Brain pericyte (primary cell): Measurements from ENCODE around the gene TUBGCP6.

Experiments used
- DNase-seq: peaks from one replicate; pipeline ENCODE4 v3.0.0-alpha.2; 2012; ENCODE audit warnings: low read depth, low spot score

TUBGCP6 gene

GRCh38 chr22:50226063-50226874 is 18.6 kb downstream of the TUBGCP6 start:
- no peak for DNase-seq

GRCh38 chr22:50225200-50225969 is 19.4 kb downstream of the TUBGCP6 start:
- DNase-seq, result no peak

- no peak for DNase-seq
Observed at GRCh38 chr22:50224071-50224470, 20.8 kb downstream of the TUBGCP6 start.

- DNase-seq, result no peak
Observed at GRCh38 chr22:50222508-50222907, 22.3 kb downstream of the TUBGCP6 start.

- DNase-seq, result no peak
Observed at GRCh38 chr22:50221410-50222300, 23.2 kb downstream of the TUBGCP6 start.

- no peak for DNase-seq
Observed at GRCh38 chr22:50220603-50221409, 24.0 kb downstream of the TUBGCP6 start.

GRCh38 chr22:50219800-50220602 is 24.8 kb downstream of the TUBGCP6 start:
- DNase-seq, result no peak

- peak; percentile 82 for DNase-seq
Observed at GRCh38 chr22:50218996-50219727, 25.7 kb downstream of the TUBGCP6 start.

- no peak for DNase-seq
Observed at GRCh38 chr22:50218153-50218995, 26.4 kb downstream of the TUBGCP6 start.

- no peak for DNase-seq
Observed at GRCh38 chr22:50217543-50218152, 27.2 kb downstream of the TUBGCP6 start.

- no peak for DNase-seq
Observed at GRCh38 chr22:50216684-50217520, 27.9 kb downstream of the TUBGCP6 start.

GRCh38 chr22:50216055-50216683 is 28.7 kb downstream of the TUBGCP6 start:
- DNase-seq, result no peak

- no peak for DNase-seq
Observed at GRCh38 chr22:50215297-50216054, 29.3 kb downstream of the TUBGCP6 start.

GRCh38 chr22:50213263-50213662 is 31.6 kb downstream of the TUBGCP6 start:
- no peak for DNase-seq

- no peak for DNase-seq
Observed at GRCh38 chr22:50211147-50211546, 33.7 kb downstream of the TUBGCP6 start.
